ENCODE results near the gene C5orf52. TPM values are rescaled to one million over a fixed set of nuclear protein-coding genes. Genes with fewer than 3 reads are reported as not detected.

Gene C5orf52
- total and polyA plus RNA-seq, 2 experiments from 2014 or later: not detected

DNA sequence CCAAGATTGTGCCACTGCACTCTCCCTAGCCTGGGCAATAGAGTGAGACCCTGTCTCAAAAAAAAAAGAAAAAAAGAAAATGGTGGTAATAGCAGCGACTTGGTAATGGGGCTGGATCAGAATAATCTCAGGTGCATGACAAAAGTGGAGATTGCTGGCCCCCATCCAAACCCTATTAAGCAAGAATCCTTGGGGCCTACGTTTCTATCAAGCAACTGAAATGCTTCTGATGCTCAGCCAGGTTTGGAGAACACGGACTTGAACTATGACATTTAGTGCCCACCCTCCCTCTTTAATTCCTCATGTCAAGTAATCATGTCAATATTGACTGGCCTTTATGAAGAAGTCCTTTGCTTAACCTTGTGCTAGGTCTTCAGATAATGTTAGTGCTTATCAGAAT, 6.6 kb downstream of the C5orf52 start:
- no peaks in the 10 kb centered on the region for H3K27me3 ChIP-seq
- no peak for DNase-seq (ENCODE audit: low spot score)
- no peak overlapping the region for H3K27ac ChIP-seq
- H3K79me2 ChIP-seq: no peaks in the 10 kb centered on the region
- no peak overlapping the region for H3K4me3 ChIP-seq
- TF ChIP-seq EZH2 (IDR thresholded peaks at IDR 0.05; ENCODE audit: borderline replicate concordance): no peak
- no peak for TF ChIP-seq EZH2phosphoT487 (IDR thresholded peaks at IDR 0.05; ENCODE audit: low read depth, severe bottlenecking, unreplicated experiment)
- TF ChIP-seq, protein P1, sequence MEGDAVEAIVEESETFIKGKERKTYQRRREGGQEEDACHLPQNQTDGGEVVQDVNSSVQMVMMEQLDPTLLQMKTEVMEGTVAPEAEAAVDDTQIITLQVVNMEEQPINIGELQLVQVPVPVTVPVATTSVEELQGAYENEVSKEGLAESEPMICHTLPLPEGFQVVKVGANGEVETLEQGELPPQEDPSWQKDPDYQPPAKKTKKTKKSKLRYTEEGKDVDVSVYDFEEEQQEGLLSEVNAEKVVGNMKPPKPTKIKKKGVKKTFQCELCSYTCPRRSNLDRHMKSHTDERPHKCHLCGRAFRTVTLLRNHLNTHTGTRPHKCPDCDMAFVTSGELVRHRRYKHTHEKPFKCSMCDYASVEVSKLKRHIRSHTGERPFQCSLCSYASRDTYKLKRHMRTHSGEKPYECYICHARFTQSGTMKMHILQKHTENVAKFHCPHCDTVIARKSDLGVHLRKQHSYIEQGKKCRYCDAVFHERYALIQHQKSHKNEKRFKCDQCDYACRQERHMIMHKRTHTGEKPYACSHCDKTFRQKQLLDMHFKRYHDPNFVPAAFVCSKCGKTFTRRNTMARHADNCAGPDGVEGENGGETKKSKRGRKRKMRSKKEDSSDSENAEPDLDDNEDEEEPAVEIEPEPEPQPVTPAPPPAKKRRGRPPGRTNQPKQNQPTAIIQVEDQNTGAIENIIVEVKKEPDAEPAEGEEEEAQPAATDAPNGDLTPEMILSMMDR (IDR thresholded peaks at IDR 0.05; ENCODE audit: poor library complexity): no peak
- no peaks in the 10 kb centered on the region for H4K20me1 ChIP-seq (ENCODE audit: insufficient read depth, poor library complexity, severe bottlenecking)
- no peak overlapping the region for H3K4me2 ChIP-seq
- H3K4me1 ChIP-seq (ENCODE audit: insufficient read depth): no peaks in the 10 kb centered on the region
- H3K9me2 ChIP-seq (replicated peaks; ENCODE audit: insufficient read depth): no peaks in the 10 kb centered on the region
- no peaks in the 10 kb centered on the region for H3K36me3 ChIP-seq (replicated peaks; ENCODE audit: insufficient read depth, low read depth)
- H3K9me3 ChIP-seq (ENCODE audit: low read depth): no peaks in the 10 kb centered on the region
- 58% methylated on average over 3 of the region's 3 CpGs for WGBS (ENCODE audit: low lambda C conversion rate, missing lambda C conversion rate)
- no peak overlapping the region for H2AFZ ChIP-seq

- TF ChIP-seq EZH2phosphoT487 (IDR thresholded peaks at IDR 0.05; ENCODE audit: low read depth, severe bottlenecking, unreplicated experiment): no peak
- TF ChIP-seq, protein P1 (IDR thresholded peaks at IDR 0.05; ENCODE audit: poor library complexity): no peak
- TF ChIP-seq EZH2 (IDR thresholded peaks at IDR 0.05; ENCODE audit: borderline replicate concordance): no peak
- Histone ChIP-seq H3K4me1 (ENCODE audit: insufficient read depth) (no peaks in the 10 kb centered on the region), H2AFZ (no peak overlapping the region), H3K4me3 (no peak overlapping the region), H3K27ac (no peak overlapping the region), H3K27me3 (no peaks in the 10 kb centered on the region), H3K9me3 (ENCODE audit: low read depth) (no peaks in the 10 kb centered on the region), H3K4me2 (no peak overlapping the region), H4K20me1 (ENCODE audit: insufficient read depth, poor library complexity, severe bottlenecking) (no peaks in the 10 kb centered on the region), H3K79me2 (no peaks in the 10 kb centered on the region), H3K9me2 (replicated peaks; ENCODE audit: insufficient read depth) (no peaks in the 10 kb centered on the region), H3K36me3 (replicated peaks; ENCODE audit: insufficient read depth, low read depth) (no peaks in the 10 kb centered on the region)
- no peak for DNase-seq (ENCODE audit: low spot score)
- WGBS (ENCODE audit: low lambda C conversion rate, missing lambda C conversion rate): 98% methylated on average over 9 of the region's 9 CpGs
Observed at GRCh38 chr5:157679801-157680200, 8.5 kb downstream of the C5orf52 start.

- Histone ChIP-seq H3K4me2 (no peak overlapping the region), H3K9me3 (ENCODE audit: low read depth) (no peaks in the 10 kb centered on the region), H2AFZ (no peak overlapping the region), H3K79me2 (no peaks in the 10 kb centered on the region), H3K4me3 (no peak overlapping the region), H3K27me3 (no peaks in the 10 kb centered on the region), H3K27ac (no peak overlapping the region), H3K9me2 (replicated peaks; ENCODE audit: insufficient read depth) (no peaks in the 10 kb centered on the region), H3K36me3 (replicated peaks; ENCODE audit: insufficient read depth, low read depth) (no peaks in the 10 kb centered on the region), H4K20me1 (ENCODE audit: insufficient read depth, poor library complexity, severe bottlenecking) (no peaks in the 10 kb centered on the region), H3K4me1 (ENCODE audit: insufficient read depth) (no peaks in the 10 kb centered on the region)
- no peak for DNase-seq (ENCODE audit: low spot score)
- TF ChIP-seq EZH2phosphoT487 (IDR thresholded peaks at IDR 0.05; ENCODE audit: low read depth, severe bottlenecking, unreplicated experiment) (no peak), EZH2 (IDR thresholded peaks at IDR 0.05; ENCODE audit: borderline replicate concordance) (no peak)
- TF ChIP-seq, protein P1 (IDR thresholded peaks at IDR 0.05; ENCODE audit: poor library complexity): no peak
- 97% methylated on average over 2 of the region's 2 CpGs for WGBS (ENCODE audit: low lambda C conversion rate, missing lambda C conversion rate)
Observed at GRCh38 chr5:157680239-157680638, 8.9 kb downstream of the C5orf52 start.

DNA sequence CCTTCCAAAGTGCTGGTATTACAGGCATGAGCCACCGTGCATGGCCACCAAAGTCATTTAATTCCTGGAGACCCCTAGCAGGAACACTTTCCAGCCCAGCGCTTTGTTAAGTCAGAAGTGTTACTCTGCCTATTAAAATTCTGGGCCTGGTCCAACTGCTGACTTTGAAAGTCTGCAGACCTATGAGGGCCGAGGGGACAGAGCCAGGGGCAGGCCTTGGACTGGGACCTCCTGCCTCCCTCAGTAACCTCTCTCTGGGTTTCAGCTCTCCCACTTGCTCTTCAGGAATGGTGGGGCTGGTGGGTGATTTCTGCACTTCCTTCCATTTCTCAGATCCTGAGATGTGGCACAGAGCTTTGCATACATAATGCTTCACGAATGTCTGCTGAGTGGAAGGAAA, 9.7 kb downstream of the C5orf52 start:
- Histone ChIP-seq H3K36me3 (replicated peaks; ENCODE audit: insufficient read depth, low read depth) (no peaks in the 10 kb centered on the region), H3K4me3 (no peak overlapping the region), H3K27ac (no peak overlapping the region), H3K4me2 (no peak overlapping the region), H2AFZ (no peak overlapping the region), H3K4me1 (ENCODE audit: insufficient read depth) (no peaks in the 10 kb centered on the region), H3K9me2 (replicated peaks; ENCODE audit: insufficient read depth) (no peaks in the 10 kb centered on the region), H3K27me3 (no peaks in the 10 kb centered on the region), H3K79me2 (no peaks in the 10 kb centered on the region), H3K9me3 (ENCODE audit: low read depth) (no peaks in the 10 kb centered on the region), H4K20me1 (ENCODE audit: insufficient read depth, poor library complexity, severe bottlenecking) (no peaks in the 10 kb centered on the region)
- no peak for DNase-seq (ENCODE audit: low spot score)
- TF ChIP-seq EZH2 (IDR thresholded peaks at IDR 0.05; ENCODE audit: borderline replicate concordance): no peak
- TF ChIP-seq, protein P1 (IDR thresholded peaks at IDR 0.05; ENCODE audit: poor library complexity): no peak
- TF ChIP-seq EZH2phosphoT487 (IDR thresholded peaks at IDR 0.05; ENCODE audit: low read depth, severe bottlenecking, unreplicated experiment): no peak
- WGBS (ENCODE audit: low lambda C conversion rate, missing lambda C conversion rate): 68% methylated on average over 4 of the region's 4 CpGs

Data from hepatocyte (in vitro differentiated cells).